Lung microvascular endothelial cell (primary cell): ENCODE measurements around the gene TAF11L9. TPM values are rescaled to one million over a fixed set of nuclear protein-coding genes. Genes with fewer than 3 reads are reported as not detected.
"Not testable (repeated sequence)": the region's sequence is repeated elsewhere in the genome, so short reads cannot be mapped to it uniquely, and the experiment has no call there.

ENCODE experiments used
- DNase-seq, 2 donors: peaks; one replicate each; pipeline versions ENCODE4 v3.0.0 to v3.0.0-alpha.2; 2010; ENCODE audit warnings: low read depth in 2 of 2
- total RNA-seq: library from RNA; depleted of rRNA; stranded (reverse); fragments of >200 nt; gene quantifications from 2 replicates; pipeline ENCODE4 v1.2.1, GENCODE V29; 2014

Gene TAF11L9
- total RNA-seq = not detected in 2 replicates

DNA sequence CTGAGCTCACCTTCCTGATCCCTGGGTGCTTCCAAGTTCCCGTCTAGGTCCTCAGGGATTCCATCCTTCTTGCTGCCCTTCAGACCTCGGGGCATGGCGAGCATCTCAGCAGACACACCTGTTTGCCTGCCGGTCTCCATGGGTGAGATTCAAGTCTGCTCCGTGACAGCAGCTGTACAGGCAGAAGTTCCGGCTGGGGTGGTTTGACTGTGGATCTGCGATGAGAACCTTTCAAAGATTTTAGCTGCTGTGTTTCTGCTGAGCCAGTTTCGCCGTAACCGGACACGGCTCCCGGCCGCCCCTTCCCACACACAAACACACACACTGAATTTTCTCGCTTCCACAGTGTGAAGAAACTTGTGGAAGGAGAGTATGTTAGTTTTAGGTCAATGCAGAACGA is at the start of gene TAF11L9:
Gene TAF11L9, minus strand, starts transcription at position 140 of the 400 bp plus-strand sequence.
- not testable (repeated sequence) for DNase-seq

DNA sequence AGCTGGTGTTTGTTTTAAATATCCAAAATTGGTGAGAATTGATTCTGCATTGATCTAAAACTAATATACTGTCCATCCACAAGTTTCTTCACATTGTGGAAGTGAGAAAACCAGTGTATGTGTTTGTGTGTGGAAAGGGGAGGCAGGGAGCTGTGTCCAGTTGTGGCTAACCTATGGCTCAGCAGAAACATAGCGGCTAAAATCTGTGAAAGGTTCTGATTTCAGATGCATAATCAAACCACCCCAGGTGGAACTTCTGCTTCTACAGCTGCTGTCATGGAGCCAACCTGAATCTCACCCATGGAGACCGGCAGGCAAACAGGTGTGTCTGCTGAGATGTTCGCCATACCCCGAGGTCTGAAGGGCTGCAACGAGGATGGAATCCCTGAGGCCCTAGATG is 40.0 kb upstream of the TAF11L9 start, which contains the start of gene TAF11L14:
Gene TAF11L14, plus strand, starts transcription at position 301 of the 400 bp plus-strand sequence.
- DNase-seq = no peak

DNA sequence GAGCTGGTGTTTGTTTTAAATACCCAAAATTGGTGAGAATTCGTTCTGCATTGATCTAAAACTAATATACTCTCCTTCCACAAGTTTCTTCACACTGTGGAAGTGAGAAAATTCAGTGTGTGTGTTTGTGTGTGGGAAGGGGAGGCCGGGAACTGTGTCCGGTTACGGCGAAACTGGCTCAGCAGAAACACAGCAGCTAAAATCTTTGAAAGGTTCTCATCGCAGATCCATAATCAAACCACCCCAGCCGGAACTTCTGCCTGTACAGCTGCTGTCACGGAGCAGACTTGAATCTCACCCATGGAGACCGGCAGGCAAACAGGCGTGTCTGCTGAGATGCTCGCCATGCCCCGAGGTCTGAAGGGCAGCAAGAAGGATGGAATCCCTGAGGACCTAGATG is 37.6 kb upstream of the TAF11L9 start, which contains the start of gene TAF11L13:
Gene TAF11L13, plus strand, starts transcription at position 301 of the 400 bp plus-strand sequence.
- DNase-seq = not testable (repeated sequence)

DNA sequence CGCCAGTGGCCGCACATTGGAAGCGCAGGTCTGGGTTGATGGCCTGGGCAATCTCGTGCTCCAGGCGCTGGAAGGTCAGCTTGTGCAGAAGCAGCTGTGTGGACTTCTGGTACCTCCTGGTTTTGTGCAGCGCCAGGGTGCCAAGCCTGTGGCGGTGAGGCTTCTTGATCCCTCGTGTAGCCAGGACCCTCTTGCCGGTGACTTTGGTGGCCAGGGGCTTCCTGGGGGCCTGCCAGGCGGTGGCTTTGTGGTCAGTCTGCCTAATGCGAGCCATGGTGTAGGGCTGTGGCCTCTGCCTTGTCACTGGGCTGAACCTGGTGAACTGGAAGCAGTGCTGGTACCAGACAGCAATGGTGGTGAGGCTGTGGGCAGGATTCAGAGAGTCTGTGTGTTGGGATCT is 31.5 kb upstream of the TAF11L9 start:
- DNase-seq = no peak

DNA sequence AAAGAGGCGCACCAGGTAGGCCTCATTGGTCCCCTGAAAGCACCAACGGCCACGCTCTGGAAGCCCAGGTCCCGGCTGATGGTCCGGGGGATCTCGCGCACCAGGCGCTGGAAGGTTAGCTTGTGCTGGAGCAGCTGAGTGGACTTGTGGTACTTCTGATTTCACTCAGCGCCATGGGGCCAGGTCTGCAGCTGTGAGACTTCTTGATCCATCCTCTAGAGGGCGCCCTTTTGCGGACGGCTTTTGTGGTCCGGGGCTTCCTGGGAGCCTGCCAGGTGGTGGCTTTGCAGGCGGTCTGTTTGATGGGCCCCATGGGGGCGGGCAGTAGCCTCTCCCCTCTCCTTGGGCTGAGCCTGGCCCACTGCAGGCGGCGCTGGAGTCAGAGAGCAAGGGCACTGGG is 26.4 kb upstream of the TAF11L9 start:
- DNase-seq = no peak

DNA sequence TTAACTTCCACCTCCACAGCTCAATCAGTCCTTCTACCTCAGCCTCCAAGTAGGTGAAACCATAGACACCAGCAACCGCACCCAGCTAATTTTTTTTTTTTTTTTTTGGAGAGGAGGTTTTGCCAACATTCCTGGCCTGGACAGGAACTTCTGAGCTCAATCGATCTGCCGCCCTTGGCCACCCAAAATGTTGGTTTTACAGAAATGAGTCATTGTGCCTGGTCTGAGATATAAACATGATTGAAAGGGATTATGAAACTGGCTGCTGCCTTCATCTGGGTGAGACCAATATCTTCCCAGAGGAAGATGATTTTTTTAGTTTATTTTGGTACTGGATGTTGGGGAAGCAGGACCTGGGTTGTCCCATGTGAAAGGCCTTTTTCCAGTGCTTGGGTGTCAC is 25.2 kb upstream of the TAF11L9 start:
- no peak for DNase-seq

DNA sequence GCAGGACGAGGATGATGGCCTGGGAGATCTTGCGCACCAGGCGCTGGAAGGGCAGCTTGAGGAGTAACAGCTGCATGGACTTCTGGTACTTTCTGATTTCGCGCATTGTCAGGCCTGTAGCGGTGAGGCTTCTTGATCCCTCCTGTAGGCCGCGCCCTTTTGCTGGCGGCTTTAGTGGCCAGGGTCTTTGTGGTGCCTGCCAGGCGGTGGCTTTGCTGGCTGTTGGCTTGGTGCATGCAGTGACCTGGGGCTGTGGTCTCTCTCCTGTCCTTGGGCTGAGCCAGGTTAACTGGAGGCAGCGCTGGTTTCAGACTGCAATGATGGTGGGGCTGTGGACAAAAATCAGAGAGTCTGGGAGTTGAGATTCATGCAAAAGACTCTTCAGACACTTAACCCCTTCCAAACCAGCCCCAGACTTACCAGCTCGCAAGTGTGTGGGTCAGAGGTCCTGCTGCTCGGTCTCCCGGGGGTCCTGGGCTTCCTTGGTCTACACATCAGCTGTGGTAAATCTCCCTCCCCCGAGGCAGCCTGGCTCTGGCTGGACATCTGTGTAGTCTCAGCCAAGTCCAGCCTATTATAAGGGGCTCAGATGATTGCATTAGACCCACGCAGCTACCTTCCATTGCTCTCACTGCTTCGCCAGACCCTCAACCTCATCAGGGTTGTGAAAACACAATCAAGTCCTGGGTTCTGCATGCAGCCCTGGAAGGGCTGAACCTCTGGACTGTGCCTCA is 20.8 kb upstream of the TAF11L9 start:
- no peak for DNase-seq

DNA sequence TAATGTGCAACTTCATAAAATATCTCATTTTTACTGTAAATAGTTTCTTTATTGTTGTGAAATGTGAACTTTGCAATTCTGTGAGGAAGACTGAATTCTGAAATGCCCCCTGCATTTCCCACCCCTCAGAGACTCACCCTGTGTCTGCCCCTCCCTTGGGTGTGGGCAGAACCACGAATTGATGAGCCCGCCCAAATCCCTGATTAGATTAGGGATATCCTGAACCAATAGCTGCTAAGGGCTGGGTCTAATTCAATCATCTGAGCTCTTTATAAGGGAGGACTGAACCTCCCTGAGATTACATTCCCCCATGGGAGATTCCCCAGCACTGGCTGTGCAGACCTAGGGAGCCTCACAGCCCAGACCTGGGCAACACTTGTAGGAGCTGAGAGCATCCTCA is 15.9 kb upstream of the TAF11L9 start, which contains the start of gene TAF11L12:
Gene TAF11L12, plus strand, starts transcription at position 301 of the 400 bp plus-strand sequence.
- DNase-seq = not testable (repeated sequence)

DNA sequence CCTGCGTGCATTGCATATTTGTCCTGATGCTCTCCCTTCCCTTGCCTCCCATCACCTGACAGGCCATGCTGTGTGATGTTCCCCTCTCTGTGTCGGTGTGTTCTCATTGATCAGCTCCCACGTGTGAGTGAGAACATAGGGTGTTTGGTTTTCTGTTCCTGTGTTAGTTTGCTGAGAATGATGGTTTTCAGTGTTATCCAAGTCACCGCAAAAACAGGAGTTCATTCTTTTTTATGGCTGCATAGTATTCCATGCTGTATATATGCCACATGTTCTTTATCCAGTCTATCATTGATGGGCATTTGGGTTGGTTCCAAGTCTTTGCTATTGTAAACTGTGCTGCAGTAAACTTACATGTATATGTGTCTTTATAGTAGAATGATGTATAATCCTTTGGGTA is 13.3 kb upstream of the TAF11L9 start:
- DNase-seq = not testable (repeated sequence)

DNA sequence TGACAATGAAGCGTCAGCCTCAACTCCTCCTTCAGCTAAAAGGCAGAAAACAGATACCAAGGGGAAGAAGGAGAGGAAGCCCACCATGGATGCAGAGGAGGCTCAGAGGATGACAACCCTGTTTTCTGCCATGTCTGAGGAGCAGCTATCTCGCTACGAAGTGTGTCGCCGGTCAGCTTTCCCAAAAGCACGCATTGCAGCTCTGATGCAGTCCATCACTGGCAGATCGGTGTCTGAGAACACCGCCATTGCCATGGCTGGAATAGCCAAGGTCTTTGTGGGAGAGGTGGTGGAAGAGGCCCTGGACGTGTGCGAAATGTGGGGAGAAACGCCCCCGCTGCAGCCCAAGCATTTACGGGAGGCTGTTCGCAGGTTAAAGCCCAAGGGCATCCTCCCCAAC is 10.8 kb upstream of the TAF11L9 start:
- no peak for DNase-seq

DNA sequence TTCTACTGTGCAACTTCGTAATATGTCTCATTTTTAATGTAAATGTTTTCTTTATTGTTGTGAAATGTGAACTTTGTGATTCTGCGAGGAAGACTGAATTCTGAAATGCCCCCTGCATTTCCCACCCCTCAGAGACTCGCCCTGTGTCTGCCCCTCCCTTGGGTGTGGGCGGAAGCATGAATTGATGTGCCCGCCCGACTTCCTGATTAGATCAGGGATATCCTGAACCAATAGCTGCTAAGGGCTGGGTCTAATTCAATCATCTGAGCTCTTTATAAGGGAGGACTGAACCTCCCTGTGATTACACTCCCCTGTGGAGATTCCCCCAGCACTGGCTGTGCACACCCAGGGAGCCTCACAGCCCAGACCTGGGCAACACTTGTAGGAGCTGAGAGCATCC is 9.7 kb upstream of the TAF11L9 start, which contains the start of gene TAF11L11:
Gene TAF11L11, plus strand, starts transcription at position 304 of the 400 bp plus-strand sequence.
- DNase-seq = not testable (repeated sequence)

DNA sequence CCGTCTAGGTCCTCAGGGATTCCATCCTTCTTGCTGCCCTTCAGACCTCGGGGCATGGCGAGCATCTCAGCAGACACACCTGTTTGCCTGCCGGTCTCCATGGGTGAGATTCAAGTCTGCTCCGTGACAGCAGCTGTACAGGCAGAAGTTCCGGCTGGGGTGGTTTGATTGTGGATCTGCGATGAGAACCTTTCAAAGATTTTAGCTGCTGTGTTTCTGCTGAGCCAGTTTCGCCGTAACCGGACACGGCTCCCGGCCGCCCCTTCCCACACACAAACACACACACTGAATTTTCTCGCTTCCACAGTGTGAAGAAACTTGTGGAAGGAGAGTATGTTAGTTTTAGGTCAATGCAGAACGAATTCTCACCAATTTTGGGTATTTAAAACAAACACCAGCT is 3.5 kb upstream of the TAF11L9 start, which contains the start of gene TAF11L10:
Gene TAF11L10, minus strand, starts transcription at position 101 of the 400 bp plus-strand sequence.
- DNase-seq = not testable (repeated sequence)

DNA sequence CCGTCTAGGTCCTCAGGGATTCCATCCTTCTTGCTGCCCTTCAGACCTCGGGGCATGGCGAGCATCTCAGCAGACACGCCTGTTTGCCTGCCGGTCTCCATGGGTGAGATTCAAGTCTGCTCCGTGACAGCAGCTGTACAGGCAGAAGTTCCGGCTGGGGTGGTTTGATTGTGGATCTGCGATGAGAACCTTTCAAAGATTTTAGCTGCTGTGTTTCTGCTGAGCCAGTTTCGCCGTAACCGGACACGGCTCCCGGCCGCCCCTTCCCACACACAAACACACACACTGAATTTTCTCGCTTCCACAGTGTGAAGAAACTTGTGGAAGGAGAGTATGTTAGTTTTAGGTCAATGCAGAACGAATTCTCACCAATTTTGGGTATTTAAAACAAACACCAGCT is 3.3 kb downstream of the TAF11L9 start, which contains the start of gene TAF11L8:
Gene TAF11L8, minus strand, starts transcription at position 101 of the 400 bp plus-strand sequence.
- not testable (repeated sequence) for DNase-seq

DNA sequence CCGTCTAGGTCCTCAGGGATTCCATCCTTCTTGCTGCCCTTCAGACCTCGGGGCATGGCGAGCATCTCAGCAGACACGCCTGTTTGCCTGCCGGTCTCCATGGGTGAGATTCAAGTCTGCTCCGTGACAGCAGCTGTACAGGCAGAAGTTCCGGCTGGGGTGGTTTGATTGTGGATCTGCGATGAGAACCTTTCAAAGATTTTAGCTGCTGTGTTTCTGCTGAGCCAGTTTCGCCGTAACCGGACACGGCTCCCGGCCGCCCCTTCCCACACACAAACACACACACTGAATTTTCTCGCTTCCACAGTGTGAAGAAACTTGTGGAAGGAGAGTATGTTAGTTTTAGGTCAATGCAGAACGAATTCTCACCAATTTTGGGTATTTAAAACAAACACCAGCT is 8.5 kb downstream of the TAF11L9 start, which contains the start of gene TAF11L7:
Gene TAF11L7, minus strand, starts transcription at position 101 of the 400 bp plus-strand sequence.
- DNase-seq = not testable (repeated sequence)

Other genes starting within 250 kb of the TAF11L9 start
- gene TAF11L2, start 96.2 kb downstream of the TAF11L9 start, total RNA-seq = not detected in 2 replicates
- not detected in 2 replicates for gene TAF11L3, start 76.0 kb downstream of the TAF11L9 start, total RNA-seq
- not detected in 2 replicates for gene TAF11L4, start 72.6 kb downstream of the TAF11L9 start, total RNA-seq
- not detected in 2 replicates for gene TAF11L5, start 69.2 kb downstream of the TAF11L9 start, total RNA-seq
- not detected in 2 replicates for gene TAF11L6, start 65.7 kb downstream of the TAF11L9 start, total RNA-seq
- gene TAF11L7, start 8.6 kb downstream of the TAF11L9 start, total RNA-seq = not detected in 2 replicates
- gene TAF11L8, start 3.4 kb downstream of the TAF11L9 start, total RNA-seq = not detected in 2 replicates
- gene TAF11L10, start 3.4 kb upstream of the TAF11L9 start, total RNA-seq = not detected in 2 replicates
- gene TAF11L11, start 9.8 kb upstream of the TAF11L9 start, total RNA-seq = not detected in 2 replicates
- gene TAF11L12, start 16.0 kb upstream of the TAF11L9 start, total RNA-seq = not detected in 2 replicates
- not detected in 2 replicates for gene TAF11L13, start 37.7 kb upstream of the TAF11L9 start, total RNA-seq
- gene TAF11L14, start 40.1 kb upstream of the TAF11L9 start, total RNA-seq = not detected in 2 replicates